Umbilical cord (tissue), 2 donors: ENCODE measurements around the gene TSPAN3. TPM values are rescaled to one million over a fixed set of nuclear protein-coding genes. Genes with fewer than 3 reads are reported as not detected.

ENCODE experiments used
- DNase-seq: peaks from one replicate; pipeline ENCODE4 v3.0.0-alpha.2; 2015; ENCODE audit warnings: low spot score
- total RNA-seq: library from RNA; depleted of rRNA; stranded (reverse); fragments of >200 nt; gene quantifications from one replicate; pipeline ENCODE4 v1.2.3, GENCODE V29; 2014; ENCODE audit warnings: low replicate concordance; ENCODE audit not compliant: insufficient read depth

The TSPAN3 gene
- total RNA-seq, 1 donor from 2014 or later = 143 TPM

DNA sequence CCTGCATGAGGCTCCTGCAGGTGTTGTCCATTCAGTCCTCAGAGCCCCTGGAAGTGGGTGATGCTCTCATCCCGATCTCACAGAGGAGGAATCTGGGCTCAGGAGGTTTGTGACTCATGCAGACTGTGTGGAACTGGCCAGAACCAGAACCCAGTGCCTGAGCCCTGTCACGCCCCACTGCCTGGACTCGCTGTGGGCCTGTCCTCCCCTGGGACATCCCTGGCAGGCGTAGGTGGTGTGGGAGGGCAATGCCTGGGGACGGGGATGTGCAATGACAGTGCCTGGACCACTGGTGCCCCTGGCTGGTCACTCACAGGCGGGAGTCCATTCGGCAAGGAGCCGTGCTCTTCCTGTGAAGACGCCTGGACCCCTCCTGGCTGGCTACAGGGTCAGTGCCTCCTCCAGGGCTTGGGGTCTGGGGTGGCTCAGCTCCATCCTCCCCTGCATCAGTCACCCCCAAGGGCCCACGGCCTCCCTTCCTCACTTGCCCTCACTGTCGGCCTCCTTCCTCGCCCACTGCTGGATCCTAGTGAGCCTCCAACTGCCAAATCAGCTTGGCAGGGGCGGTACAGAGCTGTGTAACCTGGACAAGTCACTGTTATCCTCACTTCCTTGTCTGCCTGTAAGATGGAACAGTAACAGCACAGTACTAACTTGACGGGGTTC lies 61.1 kb downstream of the TSPAN3 start:
- DNase-seq = no peak

DNA sequence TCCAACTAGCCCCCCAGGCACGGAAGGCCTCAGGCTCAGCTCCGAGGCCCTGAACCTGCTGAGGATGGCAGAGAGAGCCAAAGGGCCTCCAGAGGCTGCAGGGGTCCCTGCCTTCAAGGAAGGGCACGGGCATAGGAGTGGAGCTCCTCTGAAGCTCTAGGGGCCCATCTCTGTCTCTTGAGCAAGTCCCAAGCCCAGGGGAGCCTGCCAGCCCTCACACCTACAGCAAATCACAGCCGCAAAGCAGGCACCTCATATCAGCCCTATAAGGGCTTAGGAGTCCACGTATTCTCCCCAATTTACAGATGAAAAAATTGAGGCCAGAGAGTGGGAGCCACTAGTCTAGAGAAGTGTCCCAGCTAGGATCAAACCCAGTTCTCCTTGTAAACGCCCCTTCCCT lies 61.7 kb downstream of the TSPAN3 start:
- DNase-seq = no peak

DNA sequence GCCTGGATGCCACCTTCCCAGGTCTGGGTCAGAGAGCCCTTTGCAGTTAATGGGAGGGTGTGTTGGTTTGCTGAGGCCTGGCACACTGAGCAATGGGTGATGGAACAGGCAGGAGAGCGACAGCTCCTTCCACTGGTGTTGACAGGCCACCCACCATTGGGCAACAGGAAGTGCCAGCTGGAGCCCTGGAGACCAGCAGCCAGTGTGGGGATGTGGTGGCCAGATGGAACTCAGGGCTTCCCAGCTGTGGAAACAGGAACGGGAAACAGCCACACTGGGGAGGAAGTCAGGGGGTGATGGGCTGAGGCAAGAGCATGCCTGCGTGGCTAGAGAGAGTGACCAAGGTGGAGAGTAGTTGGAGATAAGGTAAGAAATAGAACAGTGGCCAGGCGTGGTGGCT lies 66.7 kb downstream of the TSPAN3 start:
- DNase-seq = peak; percentile 51

DNA sequence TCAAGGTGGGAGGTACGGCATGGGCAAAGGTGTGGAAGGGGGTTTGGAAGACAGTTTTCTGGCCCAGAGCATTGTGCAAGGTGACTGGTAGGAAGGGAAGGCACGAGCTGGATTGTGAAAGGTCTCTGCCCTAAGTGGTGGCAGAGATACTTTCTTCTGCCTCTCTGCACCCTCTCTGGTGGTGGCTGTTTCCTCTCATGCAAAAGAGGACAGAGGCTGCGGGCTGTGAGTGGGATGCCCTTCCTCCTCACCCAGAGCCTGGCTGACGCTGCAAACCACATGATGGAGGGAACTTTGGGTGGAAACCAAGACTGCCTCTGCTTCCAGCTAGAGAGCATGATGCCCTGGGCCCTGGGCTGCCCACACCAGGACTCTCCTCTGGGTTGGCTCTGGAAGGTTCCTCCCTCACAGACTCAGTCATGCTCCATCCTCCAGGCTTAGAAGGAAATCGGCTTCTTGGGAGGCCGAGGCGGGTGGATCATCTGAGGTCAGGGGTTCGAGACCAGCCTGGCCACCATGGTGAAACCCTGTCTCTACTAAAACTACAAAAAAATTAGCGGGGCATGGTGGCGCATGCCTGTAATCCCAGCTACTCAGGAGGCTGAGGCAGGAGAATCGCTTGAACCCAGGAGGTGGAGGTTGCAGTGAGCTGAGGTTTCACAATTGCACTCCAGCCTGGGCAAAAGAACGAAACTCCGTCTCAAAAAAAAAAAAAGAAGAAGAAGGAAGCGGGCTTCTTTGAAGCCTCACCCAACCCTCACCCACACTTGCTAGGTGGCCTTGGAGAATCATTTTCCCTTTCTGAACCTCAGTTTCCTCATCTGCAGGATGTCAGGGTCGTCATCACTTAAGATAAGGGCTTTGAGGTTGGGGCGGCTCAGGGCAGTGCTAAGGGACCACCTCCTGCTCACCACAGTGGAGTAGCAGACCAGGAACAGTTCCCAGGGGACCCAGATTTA lies 67.7 kb downstream of the TSPAN3 start:
- peak; percentile 21 for DNase-seq

DNA sequence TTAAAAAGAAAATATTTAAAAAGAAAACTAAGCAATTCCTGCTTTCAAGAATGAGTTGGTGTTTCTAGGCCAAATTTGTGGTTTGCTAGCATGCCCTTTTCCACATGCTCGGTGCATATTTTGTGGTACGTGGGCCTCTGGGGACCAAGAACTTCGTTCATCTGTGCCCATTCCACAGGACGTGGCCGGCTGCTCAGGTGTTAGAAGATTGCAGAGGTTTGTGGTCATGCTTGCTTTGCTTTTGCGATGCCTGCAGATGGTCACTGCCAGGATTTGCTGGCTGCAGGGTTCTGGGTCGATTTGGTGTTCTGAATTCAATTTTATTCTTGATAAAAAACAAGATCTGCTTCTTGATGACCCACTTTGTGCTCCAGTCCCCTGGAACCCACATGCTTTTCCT lies 68.5 kb downstream of the TSPAN3 start:
- no peak for DNase-seq

DNA sequence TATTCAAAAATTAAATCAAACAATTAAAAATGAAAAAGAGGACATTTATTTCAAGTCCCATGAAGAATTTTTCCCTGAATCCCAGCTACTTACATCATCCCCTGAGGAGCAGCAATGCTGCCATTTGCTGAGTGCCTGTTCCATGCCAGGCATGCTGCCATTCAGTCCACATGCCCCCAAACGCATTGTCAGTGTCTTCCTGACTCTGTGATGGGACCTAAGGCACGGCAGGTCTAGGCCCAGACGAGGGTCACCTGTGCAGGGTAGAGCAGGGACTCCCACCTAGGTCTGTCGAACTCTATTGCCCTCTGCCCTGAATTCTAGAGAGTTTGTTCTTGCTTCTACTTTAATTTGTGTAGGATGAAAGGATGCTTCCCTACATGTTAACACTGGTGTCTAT lies 68.9 kb downstream of the TSPAN3 start:
- DNase-seq = no peak

DNA sequence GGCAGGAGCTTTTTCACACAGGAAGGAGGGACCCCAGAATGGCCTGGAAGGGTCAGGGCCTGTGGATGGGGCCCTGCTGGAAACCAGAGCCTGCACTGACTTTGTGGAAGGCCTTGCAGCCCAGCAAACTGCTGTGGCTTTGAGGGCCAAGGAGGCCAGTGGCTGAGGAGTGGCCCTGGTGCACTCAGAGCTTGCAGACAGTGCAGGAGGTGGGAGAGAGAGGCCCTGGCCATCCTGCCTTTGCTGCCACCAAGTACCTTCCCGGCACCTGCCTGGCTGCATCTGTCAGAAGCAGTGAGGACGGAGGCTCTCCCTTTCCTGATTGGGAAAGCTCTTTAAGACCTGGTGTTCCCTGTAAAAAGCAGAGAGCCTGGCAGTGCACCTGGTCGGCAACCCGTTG lies 69.6 kb downstream of the TSPAN3 start:
- DNase-seq = no peak

DNA sequence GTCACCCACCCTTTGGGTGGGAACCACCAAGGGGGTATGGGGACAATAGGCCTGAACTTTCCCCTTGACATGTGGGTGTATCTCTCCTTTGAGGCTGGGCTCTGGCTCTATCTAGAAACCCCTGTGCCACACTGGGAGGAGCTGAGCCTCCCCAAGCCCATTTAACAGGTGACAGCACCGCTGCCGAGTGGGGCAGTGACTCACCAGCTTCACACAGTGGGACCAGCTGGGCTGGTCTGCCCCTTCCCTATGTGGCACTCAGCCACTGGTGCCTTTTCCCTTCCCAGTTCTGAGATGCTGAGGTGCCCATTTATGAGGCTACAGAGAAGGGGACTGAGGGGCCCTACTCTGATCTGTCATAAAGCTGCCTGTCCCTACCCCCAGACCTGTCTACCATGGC lies 70.9 kb downstream of the TSPAN3 start:
- DNase-seq = no peak

DNA sequence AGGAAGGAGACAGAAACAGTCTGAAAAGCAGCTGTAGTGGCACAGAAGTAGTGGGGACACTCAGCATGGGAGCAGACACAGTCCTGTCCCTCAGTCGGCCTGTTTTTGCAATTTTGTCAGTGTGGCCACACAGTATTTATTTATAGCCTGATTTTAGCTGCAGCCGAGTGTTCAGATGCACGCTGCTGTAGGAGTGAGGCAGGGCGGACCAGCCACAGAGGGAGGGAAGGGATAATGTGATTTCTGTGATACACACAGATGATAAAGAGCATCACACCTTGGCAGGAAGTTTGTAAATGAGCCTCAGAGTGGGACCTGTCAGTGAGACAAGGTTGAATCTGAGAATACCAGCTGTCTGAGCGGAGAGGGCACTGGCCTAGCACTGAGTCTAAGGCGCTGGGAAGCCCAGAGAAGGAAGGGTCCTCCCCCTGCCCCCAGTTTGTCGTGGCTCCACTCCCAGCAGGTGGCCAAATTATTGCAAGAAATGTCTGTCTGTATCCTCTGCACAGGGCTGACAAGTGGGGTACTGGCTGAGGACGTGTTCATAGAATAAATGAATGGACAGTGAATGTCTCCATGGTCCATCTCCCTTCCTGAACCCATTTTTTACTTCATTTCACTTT lies 72.1 kb downstream of the TSPAN3 start:
- no peak for DNase-seq

DNA sequence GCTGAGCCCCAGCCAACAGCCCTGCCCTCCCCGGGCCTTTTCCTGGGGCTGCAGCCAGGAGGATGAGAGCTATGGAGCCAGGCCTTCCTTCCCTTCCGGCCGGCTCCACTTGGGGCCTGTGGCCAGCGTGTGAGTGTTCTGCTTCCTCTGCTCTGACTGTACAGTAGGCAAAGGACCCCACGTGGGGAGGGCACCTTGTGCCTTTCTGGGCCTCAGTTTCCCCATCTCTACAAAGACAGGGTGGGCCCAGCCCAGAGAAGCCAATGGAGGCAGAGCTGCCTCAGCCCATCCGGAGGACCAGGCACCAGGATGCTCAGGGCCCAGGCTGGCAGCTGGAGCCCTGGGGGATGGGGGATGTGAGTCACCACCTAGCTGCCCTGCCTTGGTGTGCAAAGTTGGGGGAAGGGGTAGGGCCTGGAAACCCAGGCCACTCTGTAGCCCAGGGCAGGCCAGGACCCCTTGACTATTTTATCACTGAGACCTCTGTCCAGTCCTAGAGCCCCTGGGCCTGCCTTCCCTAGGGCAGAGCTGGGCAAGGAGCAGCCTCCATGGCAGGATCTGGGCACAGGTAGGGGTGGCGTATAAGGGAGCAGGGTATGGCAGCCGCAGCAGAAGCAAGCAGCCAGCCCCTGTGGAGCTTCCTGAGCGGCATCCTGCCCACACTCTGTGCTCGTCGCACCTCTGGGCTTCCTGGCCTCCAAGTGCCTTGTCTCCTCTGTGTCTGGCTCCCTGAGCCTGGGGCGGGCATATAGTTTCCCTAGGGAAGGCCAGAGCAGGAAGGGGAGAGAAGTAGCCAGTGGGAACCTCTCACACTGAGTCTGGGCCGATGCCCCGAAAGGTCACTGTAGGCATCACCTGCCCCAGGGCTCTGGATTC lies 74.1 kb downstream of the TSPAN3 start:
- no peak for DNase-seq

DNA sequence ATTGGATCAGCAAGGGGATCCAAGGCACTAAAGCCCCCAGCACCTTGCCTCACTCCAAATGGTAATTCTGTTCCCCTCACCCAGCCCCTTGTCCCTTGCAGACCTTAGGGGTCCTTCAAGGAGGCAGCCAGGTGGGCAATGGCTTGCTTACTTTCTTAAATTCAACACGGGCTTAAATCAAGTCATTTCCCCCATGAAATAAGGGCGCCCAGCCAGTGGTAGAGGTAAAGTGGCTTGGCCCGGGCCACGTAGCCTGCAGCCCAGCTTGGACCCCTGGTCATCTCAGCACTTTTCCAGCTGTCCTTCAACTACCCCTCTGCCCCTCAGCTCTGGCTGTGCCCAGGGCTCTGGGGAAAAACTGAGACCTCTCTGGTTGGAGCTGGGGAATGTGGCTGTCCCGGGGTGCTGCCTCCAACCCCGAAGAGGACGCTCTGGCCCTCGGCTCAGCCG lies 74.8 kb downstream of the TSPAN3 start:
- no peak for DNase-seq

DNA sequence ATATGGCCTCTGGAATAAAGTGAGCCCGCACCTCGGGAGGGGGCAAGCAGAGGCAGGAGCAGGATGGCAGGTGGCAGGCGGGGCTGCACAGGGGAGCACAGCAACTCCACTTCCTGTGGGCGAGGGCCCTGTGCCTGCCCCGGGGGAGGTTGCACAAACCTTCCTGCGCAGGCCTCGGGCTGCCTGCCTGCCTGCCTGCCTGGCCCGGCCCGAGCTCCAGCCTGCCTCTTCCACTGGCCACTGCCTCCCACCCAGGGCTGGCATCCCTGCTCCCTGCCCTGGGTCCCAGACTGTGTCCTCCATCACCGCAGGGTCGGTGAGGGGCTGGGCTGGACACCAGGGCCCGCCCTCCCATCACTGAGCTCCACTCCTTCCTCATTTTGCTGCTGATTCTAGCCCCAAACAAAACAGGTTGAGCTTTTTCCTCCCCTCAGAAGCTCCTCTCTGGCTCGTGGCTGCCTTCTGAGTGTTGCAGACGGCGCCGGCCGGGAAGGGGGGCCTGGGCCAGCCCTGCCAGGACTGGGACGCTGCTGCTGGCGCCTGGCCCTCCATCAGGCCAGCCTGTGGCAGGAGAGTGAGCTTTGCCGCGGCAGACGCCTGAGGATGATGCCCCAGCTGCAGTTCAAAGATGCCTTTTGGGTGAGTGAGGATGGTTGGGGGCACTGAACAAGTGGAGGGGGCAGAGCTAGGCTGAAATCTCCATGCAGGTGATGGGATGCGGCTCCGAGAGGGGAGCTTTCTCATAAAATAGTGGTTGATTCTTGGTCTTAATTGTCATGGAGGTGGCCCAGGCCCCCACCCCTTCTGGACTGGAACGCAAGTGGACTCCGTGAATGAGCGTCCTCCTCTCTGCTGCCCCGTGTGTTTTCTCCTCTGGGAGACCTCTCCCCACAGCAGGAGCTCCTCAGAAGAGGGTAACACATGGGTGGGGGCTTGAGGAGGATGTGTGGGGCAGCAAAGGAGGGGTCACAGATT lies 75.7 kb downstream of the TSPAN3 start, which contains the start of gene PSTPIP1:
Gene PSTPIP1, plus strand, starts transcription at position 156 of the 975 bp plus-strand sequence. Its CDS starts 448 bp downstream, at position 604.
- no peak for DNase-seq

DNA sequence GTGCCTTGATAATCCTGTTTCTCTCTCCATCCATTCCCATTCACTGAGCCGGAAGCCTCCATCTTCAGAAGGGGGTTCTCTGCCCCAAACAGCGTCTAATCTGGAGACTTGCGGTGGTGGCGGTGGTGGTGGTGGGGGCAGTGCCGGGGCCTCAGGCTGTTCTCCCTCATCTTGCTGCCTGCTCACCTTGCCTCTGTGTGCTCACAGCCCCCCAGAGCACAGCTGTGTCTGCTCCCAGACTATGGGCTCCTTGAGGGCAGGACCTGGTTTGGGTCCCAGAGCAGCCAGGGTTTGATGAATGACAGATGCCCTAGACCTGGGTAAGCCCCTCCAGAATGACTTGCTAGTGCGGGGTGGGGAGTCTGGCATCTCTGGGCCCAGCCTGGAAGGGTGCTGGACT lies 76.4 kb downstream of the TSPAN3 start:
- no peak for DNase-seq

DNA sequence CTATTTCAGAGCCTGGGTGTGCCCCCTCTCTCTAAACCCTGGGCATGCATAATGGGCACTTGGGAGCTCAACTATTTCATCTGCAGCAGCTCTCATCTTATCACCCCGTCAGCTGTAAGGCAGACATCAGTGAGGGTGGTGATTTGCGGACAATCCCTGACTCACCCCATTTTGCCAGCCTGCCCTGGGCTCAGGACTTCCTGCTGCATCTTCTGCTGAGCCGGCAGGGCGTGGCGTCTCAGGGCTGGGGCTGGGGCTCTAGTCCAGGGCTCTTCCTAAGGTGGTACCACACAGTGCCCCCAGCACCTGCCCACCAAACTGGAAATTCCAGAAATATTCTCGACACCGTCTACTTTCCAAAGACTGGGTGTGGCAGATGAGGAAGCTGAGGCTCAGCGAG lies 76.9 kb downstream of the TSPAN3 start:
- peak; percentile 39 for DNase-seq

DNA sequence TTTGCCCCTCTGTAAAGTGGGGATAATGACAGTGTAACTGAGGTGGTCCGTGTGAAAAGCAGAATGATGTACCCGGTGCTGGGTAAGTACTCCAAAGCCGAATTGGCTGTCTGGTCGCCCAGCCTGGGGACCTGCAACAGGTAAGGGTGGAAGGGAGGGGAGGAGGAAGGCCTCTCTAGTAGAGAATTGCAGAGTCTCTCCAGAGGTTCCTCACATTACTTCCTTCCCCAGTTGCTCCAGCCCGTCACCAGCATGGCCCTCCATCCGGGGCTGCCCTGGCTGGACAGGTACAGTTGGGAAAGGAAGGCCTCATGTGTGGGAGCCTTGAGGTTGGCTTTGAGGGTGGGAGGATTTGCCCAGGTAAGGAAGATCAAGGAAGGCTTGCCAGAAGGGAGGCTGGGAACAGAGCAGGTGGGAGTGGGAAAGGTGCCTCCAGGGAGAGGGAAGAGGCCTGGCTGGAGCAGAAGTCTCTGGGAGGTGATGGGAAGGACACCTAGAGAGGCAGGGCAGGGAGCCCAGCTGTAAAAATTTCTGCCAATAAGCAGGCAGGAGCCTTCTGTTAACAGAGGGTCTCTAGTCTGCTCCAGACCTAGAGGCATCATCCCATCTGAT lies 77.7 kb downstream of the TSPAN3 start:
- DNase-seq = no peak

DNA sequence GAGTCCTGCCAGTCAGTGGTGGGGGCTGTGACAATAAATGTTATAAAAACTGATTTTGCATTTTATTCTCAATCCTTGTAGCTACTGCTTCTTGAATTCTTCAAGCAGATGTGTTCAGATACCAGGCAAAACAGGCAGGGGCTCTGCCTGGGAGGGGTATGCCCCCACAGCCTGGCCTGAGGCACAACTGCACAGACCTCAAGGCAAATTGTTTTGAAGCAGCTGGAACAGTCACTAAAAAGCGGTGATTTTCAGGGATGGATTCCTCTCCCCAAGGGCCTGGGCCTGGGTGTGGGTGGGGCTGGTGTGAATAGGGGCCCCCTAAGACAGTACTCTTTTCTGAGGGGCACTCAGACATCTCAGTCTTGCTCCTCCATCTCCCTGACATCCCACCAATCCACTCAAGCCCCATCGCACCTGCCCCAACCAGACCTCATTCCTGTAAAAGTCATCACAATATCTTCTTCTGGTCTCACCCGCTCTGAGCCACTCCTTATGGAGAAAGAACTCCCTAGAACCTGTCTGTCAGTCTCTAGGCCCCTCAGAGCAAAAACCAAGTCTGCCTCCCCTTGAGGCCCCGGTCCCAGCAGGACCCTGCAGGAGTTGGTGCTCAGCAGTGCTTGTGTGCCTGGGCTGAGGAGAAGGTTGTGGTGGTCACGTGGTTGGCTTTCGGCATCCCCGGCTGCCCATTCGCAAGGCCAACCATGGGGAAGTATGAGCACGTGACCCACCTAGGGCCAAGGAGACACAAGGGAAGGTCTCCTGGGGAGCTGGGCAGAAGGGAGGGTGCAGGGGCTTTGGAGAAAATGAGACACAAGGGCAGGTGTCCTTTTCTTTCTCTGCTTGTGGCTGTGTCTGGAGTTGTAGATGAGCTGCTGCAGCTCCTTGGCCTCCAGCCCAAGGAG lies 78.9 kb downstream of the TSPAN3 start:
- DNase-seq = no peak
